Activated CD8-positive, alpha-beta T cell treated with anti-CD3 and anti-CD28 coated beads, Interleukin-2, amount 10 ng/mL, durations not matched to agents 7 days and 5 days (primary cell): Measurements from ENCODE around the gene CARMIL1. TPM values are rescaled to one million over a fixed set of nuclear protein-coding genes. Genes with fewer than 3 reads are reported as not detected.

Source experiments
- ATAC-seq: fragments of 150-1000 bp; cut with Tn5 transposase; one replicate; pipeline ENCODE4 v1.10.0; 2021; ENCODE audit warnings: moderate library complexity
- CTCF ChIA-PET: fragments of 350-600 bp; sonication (Branson Sonifier 250); formaldehyde crosslinking; loops from one replicate; lab custom pipeline; 2021; ENCODE audit warnings: antibody characterized with exemption; lab: Charles Lee
- POLR2A ChIA-PET: fragments of 350-600 bp; sonication (Branson Sonifier 250); formaldehyde crosslinking; loops from one replicate; lab custom pipeline; 2021; ENCODE audit warnings: antibody characterized with exemption; lab: Charles Lee
- DNase-seq: peaks from one replicate; pipeline ENCODE4 v3.0.0-alpha.2; 2020
- H3K27ac Mint-ChIP-seq: one replicate; pipeline ENCODE4 v1.8.0; 2021; ENCODE audit warnings: mild to moderate bottlenecking, mixed read lengths
- H3K27me3 Mint-ChIP-seq: one replicate; pipeline ENCODE4 v1.8.0; 2021; ENCODE audit warnings: low read depth, mixed read lengths
- H3K36me3 Mint-ChIP-seq: one replicate; pipeline ENCODE4 v1.8.0; 2021; ENCODE audit warnings: low read depth, mixed read lengths
- H3K4me1 Mint-ChIP-seq: one replicate; pipeline ENCODE4 v1.8.0; 2021; ENCODE audit warnings: low read depth, mixed read lengths
- H3K4me3 Mint-ChIP-seq: one replicate; pipeline ENCODE4 v1.8.0; 2021; ENCODE audit warnings: mild to moderate bottlenecking, mixed read lengths
- H3K9me3 Mint-ChIP-seq: one replicate; pipeline ENCODE4 v1.8.0; 2022; ENCODE audit warnings: mixed read lengths; ENCODE audit not compliant: insufficient read depth
- total RNA-seq, 2 experiments: library from RNA; stranded (reverse); gene quantifications; one replicate each; pipeline ENCODE4 v1.2.3, GENCODE V29; 2021

The CARMIL1 gene
- total RNA-seq, 2 experiments from 2014 or later = 4.6 to 4.8 TPM

DNA sequence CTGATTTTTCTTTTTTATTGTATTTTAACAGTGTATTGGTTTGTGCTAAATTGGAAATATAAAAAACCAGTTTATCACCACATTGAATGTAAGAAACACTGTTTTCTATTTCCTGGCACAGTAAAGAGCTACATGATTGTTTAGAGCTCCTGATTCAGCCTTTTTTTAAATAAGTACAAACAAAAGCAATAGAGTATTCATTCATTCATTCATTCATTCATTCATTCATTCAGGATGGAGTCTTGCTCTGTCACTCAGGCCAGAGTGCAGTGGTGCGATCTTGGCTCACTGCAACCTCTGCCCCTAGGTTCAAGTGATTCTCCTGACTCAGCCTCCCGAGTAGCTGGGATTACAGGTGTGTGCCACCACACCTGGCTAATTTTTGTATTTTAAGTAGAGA is 276.0 kb downstream of the CARMIL1 start:
- no peaks in the 10 kb centered on the region for H3K36me3 Mint-ChIP-seq
- no peaks in the 10 kb centered on the region for H3K9me3 Mint-ChIP-seq
- H3K27me3 Mint-ChIP-seq = no peaks in the 10 kb centered on the region
- ChIA-PET POLR2A (no interaction called here), CTCF (interaction anchor here (0.6 to 6.4 kb wide), 16 partner anchors 8 to 452 kb away, joined by 3 to 67 read pairs (median 6); partner anchors contain the start of gene CARMIL1)
- no peak overlapping the region for H3K27ac Mint-ChIP-seq
- no peak overlapping the region for H3K4me3 Mint-ChIP-seq
- no peak for DNase-seq
- no peak for ATAC-seq
- peaks cover 1% of the 10 kb centered on the region for H3K4me1 Mint-ChIP-seq

DNA sequence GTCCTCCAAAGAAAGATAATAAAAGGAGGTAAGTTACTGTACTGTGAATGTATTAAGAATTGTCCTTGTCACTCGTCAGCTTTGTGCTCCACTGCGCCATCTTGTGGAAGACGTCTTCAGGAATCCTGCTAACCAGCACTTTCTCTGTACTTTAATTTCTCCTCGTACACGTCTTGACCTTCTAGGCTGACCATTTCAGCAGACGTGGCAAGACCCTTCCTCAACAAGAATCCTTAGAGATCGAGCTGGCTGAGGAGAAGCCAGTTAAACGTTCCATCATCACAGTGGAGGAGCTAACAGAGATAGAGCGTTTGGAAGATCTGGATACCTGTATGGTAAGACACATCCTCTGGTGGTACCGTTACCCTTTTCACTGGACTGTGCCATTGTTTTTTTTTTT is 277.3 kb downstream of the CARMIL1 start:
- Mint-ChIP-seq H3K4me1 (peaks cover 1% of the 10 kb centered on the region), H3K27ac (no peak overlapping the region), H3K27me3 (no peaks in the 10 kb centered on the region), H3K4me3 (no peak overlapping the region), H3K36me3 (no peaks in the 10 kb centered on the region), H3K9me3 (no peaks in the 10 kb centered on the region)
- ATAC-seq (peak; percentile 71), DNase-seq (peak; percentile 85)
- ChIA-PET POLR2A (no interaction called here), CTCF (interaction anchor here (0.6 to 6.4 kb wide), 37 partner anchors 9 to 410 kb away, joined by 3 to 67 read pairs (median 4); partner anchors contain the start of gene CARMIL1)

DNA sequence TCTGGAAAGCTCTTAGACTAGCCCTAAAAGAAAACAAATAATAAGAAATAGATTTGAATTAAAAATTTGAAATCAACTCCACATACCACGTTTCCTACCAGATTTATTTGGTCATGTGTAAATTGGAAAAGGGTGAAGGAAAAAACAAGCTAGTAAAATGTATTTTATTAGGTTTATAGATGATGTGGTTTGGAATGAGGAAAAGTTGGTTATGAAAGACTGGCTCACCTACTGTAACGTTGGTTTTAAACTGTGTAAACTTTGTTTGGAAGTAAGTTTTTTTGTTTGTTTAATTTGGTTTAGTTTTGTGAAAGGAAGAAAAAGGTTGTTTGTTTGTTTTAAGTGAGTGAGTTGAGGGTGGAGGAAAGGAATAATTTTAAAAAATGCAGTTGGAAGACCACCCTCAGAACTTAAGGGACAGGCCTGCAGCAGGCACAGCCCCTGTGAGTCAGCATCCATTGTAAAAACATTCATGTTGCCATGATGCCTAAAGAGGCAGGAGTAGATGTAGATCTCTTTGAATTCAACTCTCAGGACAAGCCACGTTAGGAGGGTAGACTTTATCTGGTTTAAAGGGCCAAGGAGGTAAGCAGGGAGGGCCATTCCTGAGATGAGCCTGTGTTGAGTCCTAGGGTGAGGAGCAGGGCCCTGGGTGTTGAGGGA is 279.1 kb downstream of the CARMIL1 start:
- POLR2A ChIA-PET = no interaction called here
- no peak overlapping the region for H3K4me3 Mint-ChIP-seq
- H3K4me1 Mint-ChIP-seq = peaks cover 1% of the 10 kb centered on the region
- no peaks in the 10 kb centered on the region for H3K27me3 Mint-ChIP-seq
- no peak overlapping the region for H3K27ac Mint-ChIP-seq
- no peak for DNase-seq
- H3K36me3 Mint-ChIP-seq = no peaks in the 10 kb centered on the region
- ATAC-seq = no peak
- no peaks in the 10 kb centered on the region for H3K9me3 Mint-ChIP-seq
- CTCF ChIA-PET = interaction anchor here (1.1 to 6.4 kb wide), 8 partner anchors 8 to 334 kb away, joined by 3 to 67 read pairs (median 6); no protein-coding TSS in a partner anchor

DNA sequence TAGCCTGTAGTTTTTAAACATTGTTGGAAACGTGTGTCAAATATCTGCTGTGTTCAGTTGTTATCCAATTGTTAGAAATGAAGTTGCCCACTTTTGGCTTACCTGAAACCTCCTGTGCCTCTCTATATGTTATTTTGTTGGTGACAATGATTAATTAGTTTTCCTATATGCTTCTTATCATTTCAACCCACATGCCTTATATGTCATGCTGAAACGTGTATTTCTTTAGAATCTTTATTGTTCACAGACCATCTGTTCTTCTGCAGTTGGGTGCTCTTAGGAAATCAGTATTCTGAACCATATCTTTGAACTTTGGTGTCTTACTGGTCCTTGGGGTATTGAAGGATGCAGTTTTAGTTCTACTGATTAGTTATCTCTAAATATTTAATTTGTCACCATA is 281.7 kb downstream of the CARMIL1 start:
- Mint-ChIP-seq H3K27ac (no peak overlapping the region), H3K27me3 (no peaks in the 10 kb centered on the region), H3K4me1 (peaks cover 1% of the 10 kb centered on the region), H3K36me3 (no peaks in the 10 kb centered on the region), H3K4me3 (no peak overlapping the region), H3K9me3 (no peaks in the 10 kb centered on the region)
- ChIA-PET CTCF (no interaction called here), POLR2A (no interaction called here)
- ATAC-seq = no peak
- DNase-seq = no peak

DNA sequence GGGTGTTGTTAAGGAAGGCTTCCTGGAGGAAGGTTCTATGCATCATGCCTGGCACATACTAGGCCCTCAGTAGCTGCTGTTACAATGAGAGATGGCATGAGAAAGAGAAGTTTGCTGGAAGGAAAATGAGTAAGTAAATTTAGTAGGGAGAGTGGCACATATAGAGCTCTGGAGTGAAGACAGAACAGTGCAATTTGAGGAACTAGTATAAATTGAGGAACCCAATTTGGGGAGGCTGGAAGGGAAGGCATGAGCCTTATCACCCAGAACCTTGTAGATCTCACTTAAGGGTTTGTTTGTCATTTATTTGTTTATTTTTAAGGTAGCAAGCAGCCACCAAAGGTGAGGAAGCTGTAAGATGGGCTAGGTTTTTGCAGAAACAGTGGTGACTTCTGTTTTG is 285.8 kb downstream of the CARMIL1 start:
- ChIA-PET CTCF (interaction anchor here (0.7 to 6.4 kb wide), 3 partner anchors 9 to 38 kb away, joined by 4 to 58 read pairs (median 6); no protein-coding TSS in a partner anchor), POLR2A (no interaction called here)
- H3K4me3 Mint-ChIP-seq = no peak overlapping the region
- no peak for DNase-seq
- no peak overlapping the region for H3K27ac Mint-ChIP-seq
- H3K4me1 Mint-ChIP-seq = no peaks in the 10 kb centered on the region
- H3K27me3 Mint-ChIP-seq = no peaks in the 10 kb centered on the region
- H3K9me3 Mint-ChIP-seq = no peaks in the 10 kb centered on the region
- no peak for ATAC-seq
- no peaks in the 10 kb centered on the region for H3K36me3 Mint-ChIP-seq

DNA sequence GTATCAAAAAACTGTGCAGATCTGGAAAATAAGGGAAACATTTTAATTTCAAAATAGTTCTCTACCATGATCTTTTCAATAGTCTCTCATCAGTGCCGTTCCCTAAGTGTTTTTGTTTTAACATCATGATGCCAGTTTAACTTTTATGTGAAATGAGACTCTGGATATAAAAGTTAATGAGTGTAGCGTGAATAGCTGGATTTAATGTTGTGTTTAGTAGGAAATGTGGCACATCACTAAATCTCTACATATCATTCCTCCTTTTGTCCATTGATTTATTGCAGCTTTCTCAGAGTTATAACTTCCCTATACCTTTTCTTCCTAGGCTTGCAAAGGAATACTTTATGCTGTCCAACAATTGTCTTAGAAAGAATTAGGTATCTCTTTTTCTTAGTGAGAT is 291.4 kb downstream of the CARMIL1 start:
- ATAC-seq = no peak

DNA sequence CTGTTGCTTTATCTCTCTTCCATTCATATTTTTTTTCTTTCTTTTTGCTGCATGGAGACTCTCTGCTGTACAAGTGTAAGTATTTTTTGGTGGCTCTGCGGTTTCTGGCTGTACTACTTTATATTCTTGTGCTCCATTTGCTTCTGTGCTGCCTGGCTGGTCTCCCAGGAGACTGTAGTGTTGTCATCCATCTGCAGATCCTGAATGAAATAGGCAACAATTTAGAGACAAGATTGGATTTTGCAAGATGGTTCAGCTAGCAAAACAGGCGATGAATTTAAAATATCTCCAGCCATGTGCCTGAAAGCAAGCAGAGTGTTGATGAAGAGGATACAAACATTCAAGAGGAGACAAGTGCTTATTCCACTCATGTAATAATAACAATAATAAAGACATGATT is 297.7 kb downstream of the CARMIL1 start:
- Mint-ChIP-seq H3K27me3 (no peaks in the 10 kb centered on the region), H3K4me3 (no peak overlapping the region), H3K27ac (no peak overlapping the region), H3K4me1 (peaks cover 15% of the 10 kb centered on the region), H3K36me3 (peaks cover 2% of the 10 kb centered on the region), H3K9me3 (peaks cover 4% of the 10 kb centered on the region)
- ChIA-PET POLR2A (no interaction called here), CTCF (interaction anchor here (1.2 to 3.1 kb wide), 2 partner anchors 11 to 20 kb away, joined by 3 to 10 read pairs; no protein-coding TSS in a partner anchor)
- DNase-seq = no peak
- no peak for ATAC-seq

More for the DNA sequence above, 291.4 kb downstream of the CARMIL1 start:
- H3K4me3 Mint-ChIP-seq = no peak overlapping the region
- H3K9me3 Mint-ChIP-seq = no peaks in the 10 kb centered on the region
- H3K27ac Mint-ChIP-seq = no peak overlapping the region
- no peaks in the 10 kb centered on the region for H3K4me1 Mint-ChIP-seq
- DNase-seq = no peak
- CTCF ChIA-PET = interaction anchor here (1.6 kb wide), 1 partner anchor 15 kb away, joined by 4 read pairs; no protein-coding TSS in a partner anchor
- no peaks in the 10 kb centered on the region for H3K36me3 Mint-ChIP-seq
- POLR2A ChIA-PET = no interaction called here
- H3K27me3 Mint-ChIP-seq = no peaks in the 10 kb centered on the region

DNA sequence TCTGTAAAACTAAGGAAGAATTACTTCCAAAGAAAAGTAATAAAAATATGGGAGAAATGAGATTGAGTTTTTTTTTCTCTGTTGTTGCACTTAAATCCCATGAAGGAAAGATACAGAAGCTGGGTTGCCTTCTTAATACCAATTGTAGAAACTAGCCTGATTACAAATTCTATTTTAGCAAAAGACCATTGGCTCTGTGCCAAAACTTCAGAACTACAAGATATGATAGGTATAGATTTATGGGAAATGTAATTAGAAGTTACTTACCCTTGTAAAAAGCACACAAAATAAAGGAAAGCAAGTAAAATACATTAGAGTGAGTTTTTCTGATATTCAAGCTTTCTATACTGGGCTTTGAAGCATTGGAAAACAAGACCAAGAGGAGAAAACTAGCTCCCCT is 299.4 kb downstream of the CARMIL1 start:
- CTCF ChIA-PET = interaction anchor here (0.8 to 3.1 kb wide), 7 partner anchors 10 to 319 kb away, joined by 3 to 10 read pairs (median 4); no protein-coding TSS in a partner anchor
- DNase-seq (no peak), ATAC-seq (no peak)
- no peaks in the 10 kb centered on the region for H3K27me3 Mint-ChIP-seq
- no peak overlapping the region for H3K27ac Mint-ChIP-seq
- POLR2A ChIA-PET = no interaction called here
- no peak overlapping the region for H3K4me3 Mint-ChIP-seq
- peaks cover 31% of the 10 kb centered on the region for H3K4me1 Mint-ChIP-seq
- peaks cover 5% of the 10 kb centered on the region for H3K36me3 Mint-ChIP-seq
- peaks cover 4% of the 10 kb centered on the region for H3K9me3 Mint-ChIP-seq

DNA sequence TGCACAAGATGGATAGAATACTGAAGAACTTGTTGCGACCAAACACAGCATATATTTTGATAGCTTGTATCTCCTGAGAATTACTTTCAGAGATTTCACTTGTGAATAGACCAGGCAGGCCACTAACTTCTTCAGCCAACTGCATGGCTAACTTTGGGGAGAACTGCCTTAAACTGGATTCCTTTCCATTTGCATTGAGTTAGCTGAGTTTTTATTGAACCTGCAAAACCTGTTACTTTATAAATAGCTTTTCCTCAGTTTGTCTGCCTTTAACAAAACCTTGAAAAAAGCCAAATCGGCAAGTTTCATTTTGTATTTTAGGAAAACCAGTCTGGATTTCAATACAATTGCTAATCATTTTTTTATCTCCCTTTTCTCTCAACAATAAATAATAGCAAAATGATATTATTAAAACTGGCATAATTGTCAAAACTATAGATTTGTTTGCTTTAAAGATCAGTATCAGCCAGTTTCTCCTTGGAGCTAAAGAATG is 300.3 kb downstream of the CARMIL1 start:
- peaks cover 4% of the 10 kb centered on the region for H3K9me3 Mint-ChIP-seq
- POLR2A ChIA-PET = no interaction called here
- ATAC-seq = no peak
- peaks cover 5% of the 10 kb centered on the region for H3K36me3 Mint-ChIP-seq
- peaks cover 31% of the 10 kb centered on the region for H3K4me1 Mint-ChIP-seq
- DNase-seq = no peak
- CTCF ChIA-PET = interaction anchor here (0.8 to 3.1 kb wide), 10 partner anchors 9 to 356 kb away, joined by 3 to 10 read pairs (median 4); partner anchors contain the start of gene CARMIL1
- no peaks in the 10 kb centered on the region for H3K27me3 Mint-ChIP-seq
- H3K27ac Mint-ChIP-seq = no peak overlapping the region
- H3K4me3 Mint-ChIP-seq = no peak overlapping the region

DNA sequence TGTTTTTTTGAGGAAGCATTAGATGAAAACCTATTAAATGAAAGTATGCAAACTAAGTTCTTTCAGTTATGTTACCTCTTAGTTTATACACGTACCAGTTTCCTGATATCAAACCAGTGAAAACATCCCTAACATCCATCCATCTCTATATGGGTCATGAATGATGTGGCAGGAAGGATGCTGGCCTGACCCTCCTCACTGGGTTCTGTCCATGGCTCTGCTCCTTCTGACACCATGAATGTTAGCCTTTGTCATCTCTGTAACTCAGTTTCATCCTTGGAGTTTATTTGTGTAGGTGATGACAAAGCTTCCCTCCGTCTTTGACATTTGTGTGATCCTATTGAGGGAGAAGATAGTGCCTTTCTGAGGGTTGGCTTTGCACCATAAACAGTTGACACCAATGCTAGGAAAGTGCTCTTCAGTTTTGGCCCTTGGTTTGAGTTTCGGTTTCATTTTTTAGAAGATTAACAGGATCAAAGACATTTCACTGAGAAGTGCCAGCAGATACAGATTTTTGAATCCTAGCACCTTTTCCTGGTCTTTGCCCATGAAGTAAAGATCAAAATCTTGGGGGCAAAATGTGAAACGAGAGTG is 300.8 kb downstream of the CARMIL1 start:
- H3K27ac Mint-ChIP-seq = peak overlapping the region; percentile 66
- H3K4me3 Mint-ChIP-seq = peak overlapping the region; percentile 26
- no peaks in the 10 kb centered on the region for H3K27me3 Mint-ChIP-seq
- ATAC-seq (peak; percentile 81), DNase-seq (no peak)
- H3K36me3 Mint-ChIP-seq = peaks cover 5% of the 10 kb centered on the region
- POLR2A ChIA-PET = no interaction called here
- peaks cover 31% of the 10 kb centered on the region for H3K4me1 Mint-ChIP-seq
- H3K9me3 Mint-ChIP-seq = peaks cover 4% of the 10 kb centered on the region
- CTCF ChIA-PET = interaction anchor here (1.1 to 3.1 kb wide), 7 partner anchors 9 to 357 kb away, joined by 3 to 10 read pairs (median 6); partner anchors contain the start of gene CARMIL1

DNA sequence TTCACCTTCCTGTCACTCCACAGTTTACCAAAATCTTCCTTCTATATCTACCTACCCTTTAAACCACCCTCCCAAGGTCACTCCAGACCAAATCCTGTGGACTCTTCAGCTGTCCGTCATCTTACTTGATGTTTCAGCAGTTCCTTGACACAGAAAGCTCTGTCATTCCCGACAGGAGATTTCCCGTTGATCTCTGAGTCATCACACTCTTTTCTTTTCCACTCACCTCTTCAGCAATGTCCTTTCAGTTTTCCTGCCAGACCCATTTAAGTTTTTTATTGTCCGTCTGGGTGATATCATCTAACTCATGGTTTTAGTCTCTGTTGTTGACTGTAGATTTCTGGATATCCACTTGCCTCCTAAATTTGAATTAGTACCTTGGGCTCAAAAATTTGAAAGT is 302.9 kb downstream of the CARMIL1 start:
- CTCF ChIA-PET = interaction anchor here (1.4 to 3.1 kb wide), 3 partner anchors 20 to 359 kb away, joined by 4 to 9 read pairs (median 4); partner anchors contain the start of gene CARMIL1
- H3K9me3 Mint-ChIP-seq = peaks cover 4% of the 10 kb centered on the region
- ATAC-seq = no peak
- H3K27ac Mint-ChIP-seq = peak overlapping the region; percentile 1
- DNase-seq = no peak
- H3K27me3 Mint-ChIP-seq = no peaks in the 10 kb centered on the region
- peaks cover 31% of the 10 kb centered on the region for H3K4me1 Mint-ChIP-seq
- POLR2A ChIA-PET = no interaction called here
- peaks cover 5% of the 10 kb centered on the region for H3K36me3 Mint-ChIP-seq
- no peak overlapping the region for H3K4me3 Mint-ChIP-seq
